NCI-H345 (cell line): ENCODE results near the gene GALNT2.

ENCODE experiments used
- DNase-seq: peaks from one replicate; lab custom pipeline; 2025; lab: John Stamatoyannopoulos, UW

The GALNT2 gene

GRCh38 chr1:230050973-230051735 is 15.9 kb upstream of the GALNT2 start:
- DNase-seq: no peak

DNA sequence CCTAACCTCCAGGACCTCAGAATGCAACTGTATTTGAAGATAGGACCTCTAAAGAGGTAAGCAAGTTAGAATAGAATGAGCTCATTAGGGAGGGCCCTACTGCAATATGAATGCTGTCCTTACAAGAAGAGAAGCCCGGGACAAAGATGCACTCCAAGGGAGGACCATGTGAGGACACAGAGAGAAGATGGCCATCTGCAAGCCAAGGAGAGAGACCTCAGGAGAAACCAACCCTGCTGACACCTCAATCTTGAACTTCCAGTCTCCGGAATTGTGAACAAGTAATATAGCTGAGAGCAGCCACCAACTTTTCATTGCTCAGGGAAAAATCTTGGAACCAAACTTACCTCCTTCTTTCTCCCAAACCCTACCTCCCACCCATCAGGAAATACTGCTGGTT is 15.0 kb upstream of the GALNT2 start:
- DNase-seq: no peak

GRCh38 chr1:230052665-230053064 is 14.4 kb upstream of the GALNT2 start:
- DNase-seq: no peak

GRCh38 chr1:230054092-230054749 is 12.8 kb upstream of the GALNT2 start:
- no peak for DNase-seq

GRCh38 chr1:230056098-230056497 is 10.9 kb upstream of the GALNT2 start:
- no peak for DNase-seq

GRCh38 chr1:230057100-230057499 is 9.9 kb upstream of the GALNT2 start:
- no peak for DNase-seq

- DNase-seq: no peak
These were observed 9.1 kb upstream of the GALNT2 start for GRCh38 chr1:230057681-230058565.

DNA sequence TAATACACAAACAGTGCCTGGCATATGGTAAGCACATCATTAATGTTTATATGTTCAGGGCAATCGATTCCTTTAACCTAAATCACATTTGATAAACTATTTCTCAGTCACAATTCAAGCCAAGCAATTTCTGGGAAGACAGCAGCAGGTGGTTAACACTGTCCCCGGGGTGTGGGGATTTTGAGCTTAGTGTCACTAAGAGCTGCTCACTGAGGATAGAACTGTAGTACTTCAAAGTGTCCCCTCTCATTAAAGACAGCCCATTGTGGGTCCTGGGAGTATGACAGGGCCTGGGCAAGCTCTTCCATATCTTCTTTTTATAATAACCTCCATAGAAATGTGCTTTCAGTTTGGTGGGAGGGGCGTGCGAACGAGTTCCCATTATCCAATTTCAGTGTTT is 8.4 kb upstream of the GALNT2 start:
- DNase-seq: no peak

DNA sequence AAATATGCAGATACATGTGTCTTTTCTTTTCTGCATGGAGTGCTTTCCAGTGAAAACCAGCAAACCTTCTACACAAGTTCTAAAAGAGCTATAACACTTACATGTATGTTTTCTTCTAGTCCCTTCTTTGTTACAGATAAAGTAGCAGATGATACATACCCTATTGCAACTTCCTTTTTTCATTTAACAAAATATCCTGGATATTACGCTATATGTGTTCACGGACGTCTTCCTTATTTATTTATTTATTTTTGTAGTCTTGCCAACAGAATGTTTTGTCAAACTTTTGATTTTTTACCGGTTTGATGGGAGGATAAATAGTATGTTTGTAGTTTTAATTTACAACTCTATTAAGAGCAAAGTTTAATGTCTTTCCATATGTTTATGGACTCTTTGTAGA is 5.2 kb upstream of the GALNT2 start:
- no peak for DNase-seq

GRCh38 chr1:230062521-230062920 is 4.5 kb upstream of the GALNT2 start:
- DNase-seq: no peak

- DNase-seq: no peak
These were observed 2.8 kb upstream of the GALNT2 start for GRCh38 chr1:230064283-230064682.

DNA sequence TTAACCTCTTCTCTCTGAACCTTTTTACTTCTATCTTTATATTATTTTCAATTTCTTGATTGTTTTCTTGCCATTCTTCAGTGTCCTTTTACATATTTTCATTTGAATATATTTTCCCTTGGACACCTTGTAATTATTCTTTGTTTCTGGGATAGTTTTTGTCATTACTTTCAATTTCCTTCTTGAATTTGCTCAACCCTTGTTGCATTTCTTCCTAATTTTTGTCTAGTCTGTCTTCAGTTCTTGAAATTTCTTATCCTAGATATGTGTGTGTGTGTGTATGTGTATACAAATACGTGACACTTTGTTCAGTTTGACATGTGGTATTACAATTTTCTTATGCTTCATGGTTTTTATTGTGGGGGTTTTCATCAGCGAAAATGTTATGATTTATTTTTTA is 1.9 kb upstream of the GALNT2 start:
- no peak for DNase-seq

- no peak for DNase-seq
These were observed 1.5 kb upstream of the GALNT2 start for GRCh38 chr1:230065571-230065970.

- no peak for DNase-seq
These were observed 1.0 kb upstream of the GALNT2 start for GRCh38 chr1:230066031-230066430.

- DNase-seq: no peak
These were observed 407 bp downstream of the GALNT2 start for GRCh38 chr1:230067419-230067870.

DNA sequence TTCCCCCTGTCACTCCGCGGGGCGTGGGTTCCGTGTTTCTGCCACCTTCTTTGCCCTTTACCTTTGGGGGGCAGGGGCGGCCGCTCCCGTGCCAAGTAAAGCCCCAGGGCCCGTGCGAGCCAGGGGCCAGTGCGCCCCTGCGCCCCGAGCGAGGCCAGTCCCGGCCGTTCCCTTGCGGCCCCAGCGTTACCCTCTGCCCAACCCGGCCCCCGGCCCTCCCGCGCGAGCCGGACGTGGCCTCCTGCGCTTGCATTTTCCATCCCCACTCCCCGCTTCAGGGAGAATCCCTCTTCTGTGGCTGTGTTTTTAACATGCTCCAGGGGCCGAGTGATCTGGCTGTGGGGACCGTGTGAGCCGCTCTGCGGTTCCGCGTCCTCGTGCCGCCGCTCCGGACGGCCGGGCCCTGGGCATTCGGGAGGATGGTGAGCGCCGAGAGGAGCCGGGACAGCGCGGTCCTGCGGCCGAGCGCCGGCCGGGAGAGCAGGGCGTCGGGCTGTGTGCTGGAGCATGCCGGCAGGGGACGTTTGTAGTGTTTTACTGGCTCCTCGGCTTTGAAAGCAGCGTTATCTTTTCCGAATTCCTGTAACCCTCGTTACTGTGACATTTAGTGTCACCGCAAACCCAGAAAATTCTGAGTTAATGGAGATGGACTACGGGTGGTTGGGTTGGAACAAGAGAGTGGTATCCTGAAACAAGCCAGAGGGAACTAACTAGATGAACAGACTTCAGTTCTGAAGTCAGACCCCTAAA is 1.0 kb downstream of the GALNT2 start:
- no peak for DNase-seq

DNA sequence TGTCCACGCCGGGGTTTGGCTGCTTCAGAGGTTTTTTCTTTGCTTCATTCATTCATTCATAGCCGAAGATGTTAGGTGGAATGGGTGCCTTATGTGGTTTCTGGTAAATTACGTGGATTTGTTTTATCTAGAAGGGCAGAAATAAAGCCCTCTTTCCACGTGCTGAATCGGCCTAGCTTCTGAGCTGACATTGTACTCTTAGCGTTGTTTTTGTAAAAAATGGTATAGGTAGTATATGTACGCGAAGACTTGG is 1.5 kb downstream of the GALNT2 start:
- DNase-seq: no peak

DNA sequence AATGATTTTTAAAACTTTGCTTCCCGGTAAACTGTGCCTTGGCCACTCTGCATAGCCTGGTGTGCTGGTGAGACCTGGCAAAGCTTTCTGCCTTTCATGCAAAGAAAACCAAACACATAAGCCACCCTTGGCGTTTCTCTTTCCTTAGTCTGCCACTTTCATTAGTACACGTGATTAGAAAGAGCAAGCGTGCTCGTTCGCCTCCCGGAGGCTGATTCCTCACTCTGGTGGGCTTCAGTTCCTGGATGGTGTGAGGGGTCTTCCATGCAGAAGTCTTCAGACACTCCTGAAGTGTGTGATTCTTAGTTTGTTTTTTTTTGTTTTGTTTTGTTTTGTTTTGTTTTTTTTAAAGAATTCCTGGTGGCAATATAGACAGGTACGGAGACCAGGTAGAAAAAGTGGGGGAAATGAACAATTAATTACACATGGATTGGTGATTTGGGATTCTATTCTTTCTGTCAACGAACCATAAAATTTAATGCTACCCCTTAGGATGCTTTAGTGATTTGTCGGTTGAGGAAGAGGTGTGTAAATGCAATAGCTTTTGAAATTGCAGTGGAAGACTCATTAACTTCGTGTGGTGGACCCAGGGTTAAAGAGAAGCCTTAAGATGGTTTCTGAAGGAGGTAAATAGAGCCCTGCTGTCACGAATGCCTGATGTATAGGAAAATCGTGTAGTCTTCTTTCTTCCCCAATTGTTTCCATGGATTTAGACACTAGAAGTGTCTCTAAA is 2.1 kb downstream of the GALNT2 start:
- DNase-seq: peak; percentile 44

- DNase-seq: no peak
These were observed 2.8 kb downstream of the GALNT2 start for GRCh38 chr1:230069796-230070195.

DNA sequence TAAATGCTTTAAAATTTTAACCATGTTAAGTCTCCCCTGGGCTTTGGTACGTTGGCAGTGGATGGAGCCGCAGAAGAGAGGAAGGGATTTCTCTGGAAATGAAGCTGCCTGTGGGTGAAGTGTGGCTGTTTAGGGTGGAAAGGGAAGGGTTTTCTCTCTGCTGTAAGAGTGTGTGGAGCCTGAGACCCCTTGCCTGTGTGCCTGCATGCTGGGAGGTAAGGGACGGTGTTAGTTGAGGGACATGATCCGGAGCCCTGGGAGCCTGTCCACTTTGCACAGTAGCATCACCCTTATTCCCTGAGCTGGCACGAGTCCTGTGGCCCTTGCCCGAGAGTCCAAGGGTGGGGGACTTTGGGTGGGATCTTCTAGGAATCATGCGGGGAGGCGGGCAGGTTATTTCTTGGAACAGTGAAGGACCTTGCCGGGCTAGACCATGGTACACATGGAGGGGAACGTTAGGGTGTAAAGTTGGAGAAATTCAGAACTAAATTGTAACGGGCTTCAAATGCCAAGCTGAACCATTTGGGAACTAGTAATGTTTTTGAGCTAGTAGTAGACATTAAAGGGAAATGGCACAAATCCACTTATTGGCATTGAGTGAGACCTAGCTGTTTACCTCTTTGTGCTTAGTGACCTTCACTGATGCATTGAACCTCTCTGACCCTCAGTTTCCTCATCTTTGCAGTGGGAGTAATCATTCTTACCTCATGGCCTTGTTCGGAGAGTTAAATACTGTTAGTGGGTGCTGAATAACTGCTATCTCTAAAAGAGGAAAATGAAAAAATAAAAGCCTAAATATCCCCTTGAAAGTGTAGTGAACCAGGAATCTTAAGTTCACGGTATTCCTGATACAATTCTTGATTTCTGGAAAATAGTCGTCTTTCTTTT is 3.5 kb downstream of the GALNT2 start:
- no peak for DNase-seq

DNA sequence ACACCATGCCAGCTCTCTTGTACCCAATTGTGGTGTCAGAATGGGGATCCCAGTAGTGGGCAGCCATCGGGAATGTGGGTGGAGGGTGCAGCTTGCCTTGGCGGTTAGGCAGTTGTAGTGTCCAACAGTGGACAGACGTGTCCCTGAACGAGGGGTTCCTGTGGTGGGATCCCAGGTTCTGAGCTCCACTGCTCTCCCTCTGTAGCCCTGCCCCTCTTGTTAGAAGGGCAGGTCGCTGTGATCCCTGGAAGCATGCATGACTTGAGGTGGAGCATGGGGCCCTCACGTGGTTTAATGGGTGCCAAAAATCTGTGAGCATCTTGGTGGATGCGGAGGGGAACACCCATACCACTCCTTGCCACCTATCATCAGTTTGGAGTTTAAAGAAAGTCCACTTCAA is 4.3 kb downstream of the GALNT2 start:
- no peak for DNase-seq
